Stimulated activated naive CD8-positive, alpha-beta T cell treated with anti-CD3 and anti-CD28 coated beads, Interleukin-15, Interleukin-2, amounts not matched to agents 100 ng/mL and 50 ng/mL, for 24 hours (primary cell): ENCODE results near the gene FAM135A.

Experiments
- H3K27ac Mint-ChIP-seq: one replicate; pipeline ENCODE4 v1.8.0; 2021; ENCODE audit warnings: mild to moderate bottlenecking, mixed read lengths
- H3K27me3 Mint-ChIP-seq: one replicate; pipeline ENCODE4 v1.8.0; 2021; ENCODE audit warnings: mixed read lengths
- H3K36me3 Mint-ChIP-seq: one replicate; pipeline ENCODE4 v1.8.0; 2021; ENCODE audit warnings: low read depth, mixed read lengths
- H3K4me1 Mint-ChIP-seq: one replicate; pipeline ENCODE4 v1.8.0; 2021; ENCODE audit warnings: low read depth, mixed read lengths
- H3K4me3 Mint-ChIP-seq: one replicate; pipeline ENCODE4 v1.8.0; 2021; ENCODE audit warnings: mild to moderate bottlenecking, mixed read lengths
- H3K9me3 Mint-ChIP-seq: one replicate; pipeline ENCODE4 v1.8.0; 2021; ENCODE audit warnings: mixed read lengths

Gene FAM135A

GRCh38 chr6:70413114-70413991 lies at the start of gene FAM135A:
FAM135A (plus strand) TSS chr6:70413508; CDS start chr6:70428343, 14,835 bp downstream.
- peaks cover 9% of the 10 kb centered on the region for H3K27me3 Mint-ChIP-seq
- H3K4me3 Mint-ChIP-seq = peak within 1 kb of the TSS; percentile 95
- H3K9me3 Mint-ChIP-seq = no peaks in the 10 kb centered on the region
- peak within 1 kb of the TSS; percentile 95 for H3K27ac Mint-ChIP-seq
- no peaks in the 10 kb centered on the region for H3K36me3 Mint-ChIP-seq
- H3K4me1 Mint-ChIP-seq = peaks cover 28% of the 10 kb centered on the region

- H3K4me3 Mint-ChIP-seq = no peak overlapping the region
- no peaks in the 10 kb centered on the region for H3K36me3 Mint-ChIP-seq
- H3K27me3 Mint-ChIP-seq = peaks cover 16% of the 10 kb centered on the region
- no peak overlapping the region for H3K27ac Mint-ChIP-seq
- H3K4me1 Mint-ChIP-seq = no peaks in the 10 kb centered on the region
- H3K9me3 Mint-ChIP-seq = no peaks in the 10 kb centered on the region
These were observed 49.4 kb upstream of the FAM135A start for GRCh38 chr6:70363741-70364493.

DNA sequence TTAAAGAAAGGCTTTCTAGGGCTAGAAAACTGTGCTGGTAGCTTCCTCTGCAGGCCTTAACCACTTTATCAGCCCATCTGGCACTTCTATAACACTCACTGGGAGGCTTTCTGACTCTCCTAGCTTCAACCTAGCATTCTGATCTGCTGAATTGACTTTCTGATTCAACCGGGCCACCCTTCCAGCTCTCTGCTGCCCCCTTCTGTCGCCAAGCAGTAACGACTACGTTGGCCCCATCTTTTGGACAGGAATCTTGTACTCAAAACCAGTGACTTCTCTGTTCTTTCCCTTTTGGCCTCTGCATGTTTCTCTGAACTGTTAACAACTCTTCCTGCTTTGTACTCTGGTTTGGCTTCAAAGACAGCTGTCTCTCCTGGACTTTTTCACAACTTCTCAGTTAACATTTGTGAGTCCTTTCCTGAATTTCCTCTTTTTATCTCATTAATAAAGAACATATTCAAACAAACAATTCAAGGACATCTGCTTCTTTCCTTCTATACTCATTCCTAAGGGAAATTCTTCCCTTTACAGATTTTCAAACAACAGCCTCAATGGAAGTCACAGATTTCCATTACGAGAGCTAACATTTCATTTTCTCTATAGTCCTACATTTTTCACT lies 43.9 kb upstream of the FAM135A start:
- no peaks in the 10 kb centered on the region for H3K4me1 Mint-ChIP-seq
- H3K9me3 Mint-ChIP-seq = no peaks in the 10 kb centered on the region
- no peaks in the 10 kb centered on the region for H3K36me3 Mint-ChIP-seq
- H3K4me3 Mint-ChIP-seq = no peak overlapping the region
- H3K27me3 Mint-ChIP-seq = peaks cover 25% of the 10 kb centered on the region
- H3K27ac Mint-ChIP-seq = no peak overlapping the region

GRCh38 chr6:70370496-70370895 lies 42.8 kb upstream of the FAM135A start:
- H3K9me3 Mint-ChIP-seq = no peaks in the 10 kb centered on the region
- H3K4me3 Mint-ChIP-seq = no peak overlapping the region
- peaks cover 31% of the 10 kb centered on the region for H3K27me3 Mint-ChIP-seq
- H3K27ac Mint-ChIP-seq = no peak overlapping the region
- H3K4me1 Mint-ChIP-seq = no peaks in the 10 kb centered on the region
- no peaks in the 10 kb centered on the region for H3K36me3 Mint-ChIP-seq

- Mint-ChIP-seq H3K36me3 (no peaks in the 10 kb centered on the region), H3K4me1 (no peaks in the 10 kb centered on the region), H3K9me3 (no peaks in the 10 kb centered on the region), H3K27ac (no peak overlapping the region), H3K4me3 (no peak overlapping the region), H3K27me3 (peaks cover 36% of the 10 kb centered on the region)
These were observed 41.7 kb upstream of the FAM135A start for GRCh38 chr6:70371454-70372105.

- no peaks in the 10 kb centered on the region for H3K9me3 Mint-ChIP-seq
- H3K27me3 Mint-ChIP-seq = peaks cover 34% of the 10 kb centered on the region
- H3K36me3 Mint-ChIP-seq = no peaks in the 10 kb centered on the region
- H3K4me3 Mint-ChIP-seq = no peak overlapping the region
- no peaks in the 10 kb centered on the region for H3K4me1 Mint-ChIP-seq
- H3K27ac Mint-ChIP-seq = no peak overlapping the region
These were observed 38.1 kb upstream of the FAM135A start for GRCh38 chr6:70375166-70375565.

- no peaks in the 10 kb centered on the region for H3K36me3 Mint-ChIP-seq
These were observed 37.4 kb upstream of the FAM135A start for GRCh38 chr6:70375882-70376281.

GRCh38 chr6:70376628-70377027 lies 36.7 kb upstream of the FAM135A start:
- Mint-ChIP-seq H3K9me3 (no peaks in the 10 kb centered on the region), H3K4me3 (no peak overlapping the region), H3K27ac (no peak overlapping the region), H3K4me1 (no peaks in the 10 kb centered on the region), H3K36me3 (no peaks in the 10 kb centered on the region), H3K27me3 (peaks cover 34% of the 10 kb centered on the region)

More at GRCh38 chr6:70375882-70376281, 37.4 kb upstream of the FAM135A start:
- peaks cover 34% of the 10 kb centered on the region for H3K27me3 Mint-ChIP-seq
- H3K9me3 Mint-ChIP-seq = no peaks in the 10 kb centered on the region
- H3K27ac Mint-ChIP-seq = no peak overlapping the region
- no peaks in the 10 kb centered on the region for H3K4me1 Mint-ChIP-seq
- no peak overlapping the region for H3K4me3 Mint-ChIP-seq

- Mint-ChIP-seq H3K36me3 (no peaks in the 10 kb centered on the region), H3K27ac (no peak overlapping the region), H3K4me1 (no peaks in the 10 kb centered on the region), H3K27me3 (peaks cover 32% of the 10 kb centered on the region), H3K4me3 (no peak overlapping the region), H3K9me3 (no peaks in the 10 kb centered on the region)
These were observed 35.9 kb upstream of the FAM135A start for GRCh38 chr6:70377372-70377771.

DNA sequence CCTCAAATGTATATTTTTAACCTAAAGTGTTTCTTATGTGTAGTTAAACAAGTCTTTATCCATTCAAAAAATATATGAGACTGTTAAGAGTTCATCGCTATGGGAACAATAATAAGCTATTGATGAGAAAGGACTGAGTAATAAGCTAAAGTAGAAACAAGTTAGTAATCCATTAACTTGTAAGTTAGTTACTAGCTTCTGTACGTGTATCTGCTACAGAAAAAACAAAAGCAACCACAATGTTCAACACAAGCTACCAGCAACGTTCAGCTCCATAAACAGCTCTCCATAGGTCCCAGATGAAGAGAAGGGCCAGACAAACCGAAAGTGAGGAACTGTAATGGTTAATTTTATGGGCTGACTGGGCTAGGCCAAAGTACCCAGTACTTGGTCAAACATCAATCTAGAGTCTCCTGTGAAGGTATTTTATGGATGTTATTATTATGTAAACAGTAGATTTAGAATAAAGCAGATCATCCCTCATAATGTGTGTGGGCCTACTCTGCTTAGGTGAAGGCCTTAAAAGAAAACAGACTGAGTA lies 33.8 kb upstream of the FAM135A start:
- Mint-ChIP-seq H3K4me1 (no peaks in the 10 kb centered on the region), H3K4me3 (no peak overlapping the region), H3K27me3 (peaks cover 19% of the 10 kb centered on the region), H3K27ac (no peak overlapping the region), H3K36me3 (no peaks in the 10 kb centered on the region), H3K9me3 (no peaks in the 10 kb centered on the region)

DNA sequence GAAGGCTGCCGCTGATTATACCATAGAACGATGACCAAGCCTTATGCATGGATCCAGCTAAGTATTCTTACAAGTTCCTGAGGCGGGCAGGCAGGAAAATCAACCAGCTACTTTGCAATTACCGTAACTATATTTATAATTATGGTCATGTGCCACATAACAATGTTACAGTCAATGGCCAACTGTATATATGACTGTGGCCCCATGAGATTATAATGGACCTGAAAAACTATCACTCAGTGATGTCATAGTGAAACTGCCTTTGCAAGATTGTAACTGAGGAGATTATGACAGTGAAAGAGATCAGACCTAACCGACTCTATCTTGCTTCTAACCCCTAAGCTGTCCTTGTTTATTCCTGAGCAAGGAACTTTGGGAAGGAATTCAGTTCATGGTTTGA lies 33.1 kb upstream of the FAM135A start:
- Mint-ChIP-seq H3K4me1 (no peaks in the 10 kb centered on the region), H3K27me3 (peaks cover 13% of the 10 kb centered on the region), H3K27ac (no peak overlapping the region), H3K36me3 (no peaks in the 10 kb centered on the region), H3K9me3 (no peaks in the 10 kb centered on the region), H3K4me3 (no peak overlapping the region)

DNA sequence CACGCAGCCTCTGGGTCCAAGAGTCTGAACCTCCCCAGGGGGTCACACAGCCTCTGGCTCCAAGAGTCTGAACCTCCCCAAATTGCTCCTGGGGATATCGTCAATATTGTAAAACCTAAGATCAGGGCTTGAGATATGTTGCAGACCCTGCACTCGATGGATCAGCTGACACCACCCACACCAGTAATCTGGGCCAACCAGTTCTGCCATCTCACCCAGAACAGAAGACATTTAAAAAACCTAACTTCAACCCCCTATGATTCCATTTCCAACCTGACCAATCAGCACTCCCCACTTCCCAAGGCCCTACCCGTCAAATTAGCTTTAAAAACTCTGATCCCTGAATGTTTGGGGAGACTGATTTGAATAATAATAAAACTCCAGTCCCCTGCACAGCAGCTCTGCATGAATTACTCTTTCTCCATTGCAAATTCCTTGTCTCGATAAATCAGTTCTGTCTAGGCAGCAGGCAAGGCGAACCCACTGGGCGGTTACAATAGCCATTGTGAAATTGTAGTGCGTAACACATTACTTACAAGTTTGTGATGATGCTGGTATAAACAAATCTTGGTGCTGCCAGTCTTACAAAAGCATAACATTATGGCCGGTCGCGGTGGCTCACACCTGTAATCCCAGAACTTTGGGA lies 32.4 kb upstream of the FAM135A start:
- H3K9me3 Mint-ChIP-seq = no peaks in the 10 kb centered on the region
- H3K4me1 Mint-ChIP-seq = no peaks in the 10 kb centered on the region
- H3K27me3 Mint-ChIP-seq = peaks cover 7% of the 10 kb centered on the region
- H3K4me3 Mint-ChIP-seq = no peak overlapping the region
- H3K27ac Mint-ChIP-seq = no peak overlapping the region
- no peaks in the 10 kb centered on the region for H3K36me3 Mint-ChIP-seq

DNA sequence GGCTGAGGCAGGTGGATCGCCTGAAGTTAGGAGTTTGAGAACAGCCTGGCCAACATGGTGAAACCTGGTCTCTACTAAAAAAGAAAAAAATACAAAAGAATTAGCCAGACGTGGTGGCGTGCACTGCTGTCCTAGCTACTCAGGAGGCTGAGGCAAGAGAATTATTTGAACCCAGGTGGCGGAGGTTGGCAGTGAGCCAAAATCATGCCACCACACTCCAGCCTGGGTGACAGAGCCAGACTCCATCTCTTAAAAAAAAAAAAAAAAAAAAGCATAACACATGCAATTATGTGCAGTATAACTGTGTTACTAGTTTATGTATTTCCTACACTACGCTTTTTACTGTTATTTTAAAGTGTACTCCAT lies 31.9 kb upstream of the FAM135A start:
- Mint-ChIP-seq H3K36me3 (no peaks in the 10 kb centered on the region), H3K4me1 (no peaks in the 10 kb centered on the region), H3K27me3 (peaks cover 4% of the 10 kb centered on the region)

DNA sequence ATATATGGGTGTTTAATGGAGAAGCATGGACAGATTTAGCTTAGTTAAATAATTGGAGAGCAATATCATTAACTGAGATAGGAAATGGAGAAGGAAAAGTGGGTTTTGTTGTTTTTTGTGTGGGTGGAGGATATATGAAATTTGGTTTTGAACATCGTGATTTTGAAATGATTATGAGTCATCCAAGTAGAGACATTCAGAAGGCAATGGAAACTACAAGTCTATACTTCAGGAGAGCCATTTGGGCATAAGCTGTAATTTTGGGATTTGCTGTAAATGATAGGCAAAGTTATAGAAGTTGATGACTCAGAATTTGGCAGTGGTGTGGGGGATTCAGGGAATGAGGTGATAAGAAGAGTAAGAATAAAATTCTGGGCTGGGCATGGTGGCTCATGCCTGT lies 27.4 kb upstream of the FAM135A start:
- H3K4me1 Mint-ChIP-seq = no peaks in the 10 kb centered on the region
- no peaks in the 10 kb centered on the region for H3K9me3 Mint-ChIP-seq
- peaks cover 4% of the 10 kb centered on the region for H3K27me3 Mint-ChIP-seq
- no peak overlapping the region for H3K27ac Mint-ChIP-seq
- H3K36me3 Mint-ChIP-seq = no peaks in the 10 kb centered on the region
- no peak overlapping the region for H3K4me3 Mint-ChIP-seq

More for the DNA sequence above, 31.9 kb upstream of the FAM135A start:
- H3K9me3 Mint-ChIP-seq = no peaks in the 10 kb centered on the region
- H3K27ac Mint-ChIP-seq = no peak overlapping the region
- no peak overlapping the region for H3K4me3 Mint-ChIP-seq
